ENCODE data around the gene RTCB.

- TF ChIP-seq CTCF (IDR thresholded peaks at IDR 0.05) (no peak), POLR2A (IDR thresholded peaks at IDR 0.05) (no peak), EP300 (IDR thresholded peaks at IDR 0.05) (no peak), POLR2AphosphoS5 (IDR thresholded peaks at IDR 0.05) (no peak)
These were observed 10.0 kb upstream of the RTCB start for GRCh38 chr22:32422062-32422461.

Measured in gastroesophageal sphincter (tissue), 3 donors.